Stimulated activated CD4-positive, alpha-beta T cell treated with anti-CD3 and anti-CD28 coated beads, Interleukin-4, amount 100 ng/mL, for 24 hours (primary cell): ENCODE results near the gene OR14I1.

Experiments
- DNase-seq: peaks from one replicate; pipeline ENCODE4 v3.0.0-alpha.2; 2020

The OR14I1 gene

GRCh38 chr1:248702714-248703113, at the start of gene OR14I1:
OR14I1 (minus strand) TSS chr1:248702766.
- DNase-seq, result no peak

GRCh38 chr1:248751635-248752034, 49.1 kb upstream of the OR14I1 start:
- no peak for DNase-seq

GRCh38 chr1:248751142-248751541, 48.6 kb upstream of the OR14I1 start:
- DNase-seq, result no peak

GRCh38 chr1:248750496-248750895, 47.9 kb upstream of the OR14I1 start:
- DNase-seq, result no peak

- no peak for DNase-seq
Measured at GRCh38 chr1:248748211-248748610, 45.6 kb upstream of the OR14I1 start.

- no peak for DNase-seq
Measured at GRCh38 chr1:248740876-248741275, 38.3 kb upstream of the OR14I1 start.

- no peak for DNase-seq
Measured at GRCh38 chr1:248739572-248740205, 37.1 kb upstream of the OR14I1 start.

GRCh38 chr1:248737457-248737856, 34.9 kb upstream of the OR14I1 start:
- no peak for DNase-seq

GRCh38 chr1:248736977-248737376, 34.4 kb upstream of the OR14I1 start:
- no peak for DNase-seq

GRCh38 chr1:248733566-248733965, 31.0 kb upstream of the OR14I1 start:
- DNase-seq, result no peak

- no peak for DNase-seq
Measured at GRCh38 chr1:248730507-248731335, 28.2 kb upstream of the OR14I1 start.

GRCh38 chr1:248714248-248714647, 11.7 kb upstream of the OR14I1 start:
- DNase-seq, result no peak

GRCh38 chr1:248710305-248710900, 7.8 kb upstream of the OR14I1 start:
- DNase-seq, result no peak

GRCh38 chr1:248704606-248705005, 2.0 kb upstream of the OR14I1 start:
- no peak for DNase-seq

GRCh38 chr1:248703674-248704073, 1.1 kb upstream of the OR14I1 start:
- no peak for DNase-seq

GRCh38 chr1:248699099-248699498, 3.5 kb downstream of the OR14I1 start:
- DNase-seq, result no peak

- no peak for DNase-seq
Measured at GRCh38 chr1:248697907-248698306, 4.7 kb downstream of the OR14I1 start.

- DNase-seq, result no peak
Measured at GRCh38 chr1:248696774-248697173, 5.8 kb downstream of the OR14I1 start.

- no peak for DNase-seq
Measured at GRCh38 chr1:248696261-248696660, 6.3 kb downstream of the OR14I1 start.

GRCh38 chr1:248695451-248696132, 7.0 kb downstream of the OR14I1 start:
- no peak for DNase-seq

- no peak for DNase-seq
Measured at GRCh38 chr1:248691567-248692155, 10.9 kb downstream of the OR14I1 start.

GRCh38 chr1:248688527-248689298, 13.9 kb downstream of the OR14I1 start:
- no peak for DNase-seq
